HG02840 (cell line): ENCODE measurements around the gene JPT2.

Experiments used
- ATAC-seq: cut with Tn5 transposase; IDR thresholded peaks from one replicate; pipeline ENCODE4 v1.9.1; 2021; ENCODE audit warnings: mild to moderate bottlenecking, moderate library complexity, moderate number of reproducible peaks; ENCODE audit not compliant: unreplicated experiment, low FRiP score

Gene JPT2

GRCh38 chr16:1677942-1678499 is at the start of gene JPT2:
TSS of gene JPT2 (plus strand) at chr16:1678279. CDS start at chr16:1678313, 34 bp downstream.
- peak; percentile 93 for ATAC-seq

GRCh38 chr16:1630450-1631213 is 47.4 kb upstream of the JPT2 start:
- ATAC-seq = no peak

GRCh38 chr16:1631230-1631629 is 46.8 kb upstream of the JPT2 start:
- no peak for ATAC-seq

GRCh38 chr16:1631931-1632637 is 46.0 kb upstream of the JPT2 start:
- ATAC-seq = no peak

GRCh38 chr16:1632638-1632970 is 45.5 kb upstream of the JPT2 start:
- ATAC-seq = no peak

- ATAC-seq = no peak
Observed at GRCh38 chr16:1633310-1633709, 44.8 kb upstream of the JPT2 start.

GRCh38 chr16:1634541-1634940 is 43.5 kb upstream of the JPT2 start:
- no peak for ATAC-seq

GRCh38 chr16:1635070-1635469 is 43.0 kb upstream of the JPT2 start:
- ATAC-seq = no peak

- no peak for ATAC-seq
Observed at GRCh38 chr16:1637526-1637925, 40.6 kb upstream of the JPT2 start.

- ATAC-seq = no peak
Observed at GRCh38 chr16:1638757-1639156, 39.3 kb upstream of the JPT2 start.

GRCh38 chr16:1639282-1639681 is 38.8 kb upstream of the JPT2 start:
- no peak for ATAC-seq

- ATAC-seq = no peak
Observed at GRCh38 chr16:1639860-1640259, 38.2 kb upstream of the JPT2 start.

- no peak for ATAC-seq
Observed at GRCh38 chr16:1640261-1640941, 37.7 kb upstream of the JPT2 start.

- no peak for ATAC-seq
Observed at GRCh38 chr16:1641261-1641660, 36.8 kb upstream of the JPT2 start.

GRCh38 chr16:1642148-1642547 is 35.9 kb upstream of the JPT2 start:
- no peak for ATAC-seq

GRCh38 chr16:1642753-1643152 is 35.3 kb upstream of the JPT2 start:
- no peak for ATAC-seq

GRCh38 chr16:1643521-1643920 is 34.6 kb upstream of the JPT2 start:
- ATAC-seq = no peak

GRCh38 chr16:1645914-1646525 is 32.1 kb upstream of the JPT2 start:
- ATAC-seq = no peak

- no peak for ATAC-seq
Observed at GRCh38 chr16:1647856-1648255, 30.2 kb upstream of the JPT2 start.

GRCh38 chr16:1650131-1650530 is 27.9 kb upstream of the JPT2 start:
- ATAC-seq = no peak
